Osteocyte (in vitro differentiated cells): Measurements from ENCODE around the gene SECISBP2. TPM values are rescaled to one million over a fixed set of nuclear protein-coding genes. Genes with fewer than 3 reads are reported as not detected.
A peak's percentile ranks its signal among the peaks of the same experiment; 100 is the strongest.

Experiments
- DNase-seq: peaks from one replicate; pipeline ENCODE4 v3.0.0; 2021; ENCODE audit warnings: mixed read lengths; ENCODE audit not compliant: unreplicated experiment; ENCODE audit errors: extremely low spot score
- H3K27ac Mint-ChIP-seq: one replicate; pipeline ENCODE4 v1.8.0; 2021; ENCODE audit warnings: mild to moderate bottlenecking, mixed read lengths; ENCODE audit not compliant: unreplicated experiment
- H3K27me3 Mint-ChIP-seq: one replicate; pipeline ENCODE4 v1.8.0; 2021; ENCODE audit warnings: mixed read lengths; ENCODE audit not compliant: unreplicated experiment
- H3K36me3 Mint-ChIP-seq: one replicate; pipeline ENCODE4 v1.8.0; 2021; ENCODE audit warnings: mixed read lengths; ENCODE audit not compliant: unreplicated experiment
- H3K4me1 Mint-ChIP-seq: one replicate; pipeline ENCODE4 v1.8.0; 2021; ENCODE audit warnings: mixed read lengths; ENCODE audit not compliant: unreplicated experiment
- H3K4me3 Mint-ChIP-seq: one replicate; pipeline ENCODE4 v1.8.0; 2021; ENCODE audit warnings: mild to moderate bottlenecking, moderate library complexity, mixed read lengths; ENCODE audit not compliant: unreplicated experiment
- H3K9me3 Mint-ChIP-seq: one replicate; pipeline ENCODE4 v1.8.0; 2021; ENCODE audit warnings: mixed read lengths; ENCODE audit not compliant: unreplicated experiment
- CTCF ChIP-seq: fragments of 200-600 bp; sonication (generic); IDR thresholded peaks from 2 replicates; pipeline ENCODE4 v1.5.0; 2021; ENCODE audit warnings: antibody characterized with exemption, mild to moderate bottlenecking, moderate library complexity
- total RNA-seq: library from RNA; stranded (reverse); gene quantifications from 2 replicates; pipeline ENCODE4 v1.2.1, GENCODE V29; 2021

Gene SECISBP2
- total RNA-seq, 1 donor from 2014 or later = 31.5 TPM

- H3K36me3 Mint-ChIP-seq = peaks cover 3% of the 10 kb centered on the region
- no peak overlapping the region for H3K4me3 Mint-ChIP-seq
- TF ChIP-seq CTCF = no peak
- H3K27me3 Mint-ChIP-seq = no peaks in the 10 kb centered on the region
- no peaks in the 10 kb centered on the region for H3K9me3 Mint-ChIP-seq
- no peak for DNase-seq
- peaks cover 2% of the 10 kb centered on the region for H3K4me1 Mint-ChIP-seq
- no peak overlapping the region for H3K27ac Mint-ChIP-seq
Measured at GRCh38 chr9:89304020-89304833, 14.1 kb upstream of the SECISBP2 start.

- DNase-seq = no peak
- no peak for TF ChIP-seq CTCF
- H3K36me3 Mint-ChIP-seq = peaks cover 3% of the 10 kb centered on the region
- peaks cover 3% of the 10 kb centered on the region for H3K4me1 Mint-ChIP-seq
- H3K4me3 Mint-ChIP-seq = no peak overlapping the region
- no peaks in the 10 kb centered on the region for H3K27me3 Mint-ChIP-seq
- no peak overlapping the region for H3K27ac Mint-ChIP-seq
- H3K9me3 Mint-ChIP-seq = no peaks in the 10 kb centered on the region
Measured at GRCh38 chr9:89304834-89305188, 13.5 kb upstream of the SECISBP2 start.

GRCh38 chr9:89305868-89306267 is 12.4 kb upstream of the SECISBP2 start:
- TF ChIP-seq CTCF = no peak
- no peaks in the 10 kb centered on the region for H3K9me3 Mint-ChIP-seq

GRCh38 chr9:89309166-89309565 is 9.1 kb upstream of the SECISBP2 start:
- TF ChIP-seq CTCF = no peak
- Mint-ChIP-seq H3K36me3 (peaks cover 3% of the 10 kb centered on the region), H3K9me3 (no peaks in the 10 kb centered on the region), H3K27me3 (no peaks in the 10 kb centered on the region), H3K4me1 (peaks cover 25% of the 10 kb centered on the region), H3K27ac (peak overlapping the region; percentile 99), H3K4me3 (peak overlapping the region; percentile 91)
- no peak for DNase-seq

More at GRCh38 chr9:89305868-89306267, 12.4 kb upstream of the SECISBP2 start:
- Mint-ChIP-seq H3K36me3 (peaks cover 3% of the 10 kb centered on the region), H3K27me3 (no peaks in the 10 kb centered on the region), H3K4me1 (peaks cover 9% of the 10 kb centered on the region), H3K27ac (no peak overlapping the region), H3K4me3 (no peak overlapping the region)
- DNase-seq = no peak

GRCh38 chr9:89309608-89310474 is 8.5 kb upstream of the SECISBP2 start:
- peak overlapping the region; percentile 91 for H3K4me3 Mint-ChIP-seq
- DNase-seq = no peak
- peaks cover 32% of the 10 kb centered on the region for H3K4me1 Mint-ChIP-seq
- H3K9me3 Mint-ChIP-seq = no peaks in the 10 kb centered on the region
- no peak for TF ChIP-seq CTCF
- H3K27ac Mint-ChIP-seq = peak overlapping the region; percentile 99
- H3K27me3 Mint-ChIP-seq = no peaks in the 10 kb centered on the region
- peaks cover 3% of the 10 kb centered on the region for H3K36me3 Mint-ChIP-seq
